ENCODE results near the gene GAL.

DNA sequence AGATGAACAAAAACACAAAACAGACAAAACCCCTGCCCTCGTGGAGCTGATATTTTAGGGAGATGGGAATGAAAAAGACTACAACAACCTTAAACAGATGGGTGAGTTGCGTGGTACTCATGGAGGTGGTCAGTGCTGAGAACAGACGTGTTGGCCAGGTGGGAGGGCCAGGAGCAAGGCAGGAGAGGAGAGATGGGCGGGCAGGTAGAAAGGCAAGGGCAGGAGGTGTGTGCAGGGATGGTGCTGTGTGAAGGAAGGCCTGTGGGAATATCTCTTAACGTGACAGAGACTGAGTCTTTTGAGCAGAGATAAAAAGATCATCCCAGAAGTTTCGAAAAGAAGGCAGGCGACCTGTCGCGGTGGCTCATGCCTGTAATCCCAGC, 7.0 kb downstream of the GAL start:
- TF ChIP-seq, protein P1, sequence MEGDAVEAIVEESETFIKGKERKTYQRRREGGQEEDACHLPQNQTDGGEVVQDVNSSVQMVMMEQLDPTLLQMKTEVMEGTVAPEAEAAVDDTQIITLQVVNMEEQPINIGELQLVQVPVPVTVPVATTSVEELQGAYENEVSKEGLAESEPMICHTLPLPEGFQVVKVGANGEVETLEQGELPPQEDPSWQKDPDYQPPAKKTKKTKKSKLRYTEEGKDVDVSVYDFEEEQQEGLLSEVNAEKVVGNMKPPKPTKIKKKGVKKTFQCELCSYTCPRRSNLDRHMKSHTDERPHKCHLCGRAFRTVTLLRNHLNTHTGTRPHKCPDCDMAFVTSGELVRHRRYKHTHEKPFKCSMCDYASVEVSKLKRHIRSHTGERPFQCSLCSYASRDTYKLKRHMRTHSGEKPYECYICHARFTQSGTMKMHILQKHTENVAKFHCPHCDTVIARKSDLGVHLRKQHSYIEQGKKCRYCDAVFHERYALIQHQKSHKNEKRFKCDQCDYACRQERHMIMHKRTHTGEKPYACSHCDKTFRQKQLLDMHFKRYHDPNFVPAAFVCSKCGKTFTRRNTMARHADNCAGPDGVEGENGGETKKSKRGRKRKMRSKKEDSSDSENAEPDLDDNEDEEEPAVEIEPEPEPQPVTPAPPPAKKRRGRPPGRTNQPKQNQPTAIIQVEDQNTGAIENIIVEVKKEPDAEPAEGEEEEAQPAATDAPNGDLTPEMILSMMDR (IDR thresholded peaks at IDR 0.05) = no peak
- no peak for TF ChIP-seq POLR2A (IDR thresholded peaks at IDR 0.05)
